Neural cell (in vitro differentiated cells): ENCODE results near the gene TLNRD1. TPM values are rescaled to one million over a fixed set of nuclear protein-coding genes. Genes with fewer than 3 reads are reported as not detected.

Experiments used
- H2AFZ ChIP-seq: fragments of 200-600, 300-800 bp; sonication (generic), shearing (Covaris generic); 2 replicates; pipeline ENCODE4 v1.6.0; 2014; ENCODE audit warnings: low read depth, mild to moderate bottlenecking, antibody characterized with exemption, low read length, moderate library complexity
- H3F3A ChIP-seq: fragments of 200-600 bp; shearing (Covaris generic); 2 replicates; pipeline ENCODE4 v1.6.1; 2016; ENCODE audit warnings: mild to moderate bottlenecking, moderate library complexity, mixed read lengths, antibody characterized with exemption, low read length; ENCODE audit not compliant: insufficient read depth, poor library complexity, severe bottlenecking
- H3K27ac ChIP-seq: fragments of 200-600, 300-800 bp; sonication (generic), shearing (Covaris generic); 2 replicates; pipeline ENCODE4 v1.5.1; 2014; ENCODE audit warnings: mild to moderate bottlenecking, low read length, moderate library complexity
- H3K27me3 ChIP-seq: fragments of 300-800, 200-600 bp; sonication (generic), shearing (Covaris generic); 2 replicates; pipeline ENCODE4 v1.6.0; 2014; ENCODE audit warnings: mild to moderate bottlenecking, low read depth, low read length, moderate library complexity; ENCODE audit not compliant: insufficient read depth
- H3K36me3 ChIP-seq: fragments of 300-800, 200-600 bp; sonication (generic), shearing (Covaris generic); 2 replicates; pipeline ENCODE4 v1.5.1; 2014; ENCODE audit warnings: mild to moderate bottlenecking, antibody characterized with exemption, low read length, moderate library complexity; ENCODE audit not compliant: insufficient read depth
- H3K4me2 ChIP-seq: fragments of 300-800, 200-600 bp; sonication (generic), shearing (Covaris generic); 2 replicates; pipeline ENCODE4 v1.6.0; 2014; ENCODE audit warnings: mild to moderate bottlenecking, low read length
- H3K4me3 ChIP-seq: fragments of 300-800, 200-600 bp; sonication (generic), shearing (Covaris generic); 2 replicates; pipeline ENCODE4 v1.5.1; 2014; ENCODE audit warnings: mild to moderate bottlenecking, low read length, moderate library complexity
- H3K79me2 ChIP-seq: fragments of 200-600 bp; shearing (Covaris generic); replicated peaks from 2 replicates; pipeline ENCODE4 v1.6.0; 2014; ENCODE audit warnings: mild to moderate bottlenecking, low read length, moderate library complexity; ENCODE audit not compliant: insufficient read depth
- H3K9ac ChIP-seq: fragments of 300-800, 200-600 bp; sonication (generic), shearing (Covaris generic); 2 replicates; pipeline ENCODE4 v1.6.1; 2016; ENCODE audit warnings: mild to moderate bottlenecking, low read length, mixed read lengths
- H3K9me2 ChIP-seq: fragments of 200-600 bp; shearing (Covaris generic); 2 replicates; pipeline ENCODE4 v1.6.1; 2016; ENCODE audit warnings: mild to moderate bottlenecking, low read length, mixed read lengths; ENCODE audit not compliant: insufficient read depth
- H3K9me3 ChIP-seq: fragments of 200-600, 300-800 bp; sonication (generic), shearing (Covaris generic); 2 replicates; pipeline ENCODE4 v1.6.1; 2016; ENCODE audit warnings: mild to moderate bottlenecking, mixed run types, low read length, moderate library complexity, mixed read lengths
- H4K20me1 ChIP-seq: fragments of 200-600 bp; shearing (Covaris generic); 2 replicates; pipeline ENCODE4 v1.6.1; 2016; ENCODE audit warnings: mild to moderate bottlenecking, mixed run types; ENCODE audit not compliant: insufficient read depth
- EP300 ChIP-seq: fragments of 450-650 bp; conservative IDR thresholded peaks from 2 replicates; pipeline ENCODE4 v1.6.1; 2014; ENCODE audit warnings: antibody characterized with exemption, mild to moderate bottlenecking, moderate library complexity; ENCODE audit not compliant: poor library complexity, severe bottlenecking
- EZH2 ChIP-seq: fragments of 200-600, 300-800 bp; shearing (Covaris generic), sonication (generic); IDR thresholded peaks from 2 replicates; pipeline ENCODE4 v1.6.1; 2014; ENCODE audit warnings: antibody characterized with exemption, low read length, borderline replicate concordance, mild to moderate bottlenecking; ENCODE audit not compliant: insufficient read depth, poor library complexity, severe bottlenecking
- MXI1 ChIP-seq: fragments of 450-650 bp; conservative IDR thresholded peaks from 2 replicates; pipeline ENCODE4 v1.6.1; 2014; ENCODE audit warnings: antibody characterized with exemption, mild to moderate bottlenecking; ENCODE audit not compliant: poor library complexity, severe bottlenecking
- POLR2AphosphoS5 ChIP-seq: IDR thresholded peaks from 2 replicates; pipeline ENCODE4 v1.6.1; 2012
- RAD21 ChIP-seq: fragments of 450-650 bp; conservative IDR thresholded peaks from 2 replicates; pipeline ENCODE4 v1.6.1; 2014; ENCODE audit warnings: antibody characterized with exemption, mild to moderate bottlenecking, moderate library complexity
- SMC3 ChIP-seq: fragments of 450-650 bp; conservative IDR thresholded peaks from 2 replicates; pipeline ENCODE4 v1.6.1; 2014; ENCODE audit warnings: antibody characterized with exemption, mild to moderate bottlenecking, moderate library complexity; ENCODE audit not compliant: poor library complexity
- TAF1 ChIP-seq: IDR thresholded peaks from 2 replicates; pipeline ENCODE4 v1.6.1; 2012; ENCODE audit warnings: low read depth
- polyA plus RNA-seq: library from polyadenylated mRNA; depleted of rRNA; stranded (reverse); fragments of >200 nt; gene quantifications from 2 replicates; pipeline ENCODE4 v1.2.3, GENCODE V29; 2014
- TF ChIP-seq, protein P1 (sequence below): fragments of 450-650 bp; IDR thresholded peaks from 2 replicates; pipeline ENCODE4 v1.5.1; 2014; ENCODE audit warnings: antibody characterized with exemption, mild to moderate bottlenecking, moderate library complexity; ENCODE audit not compliant: poor library complexity, severe bottlenecking
- TF ChIP-seq, protein P2 (sequence below): IDR thresholded peaks from 2 replicates; pipeline ENCODE4 v1.6.1; 2012; ENCODE audit warnings: borderline replicate concordance

TLNRD1 gene
- polyA plus RNA-seq, 1 donor from 2014 or later: 8.2 TPM

DNA sequence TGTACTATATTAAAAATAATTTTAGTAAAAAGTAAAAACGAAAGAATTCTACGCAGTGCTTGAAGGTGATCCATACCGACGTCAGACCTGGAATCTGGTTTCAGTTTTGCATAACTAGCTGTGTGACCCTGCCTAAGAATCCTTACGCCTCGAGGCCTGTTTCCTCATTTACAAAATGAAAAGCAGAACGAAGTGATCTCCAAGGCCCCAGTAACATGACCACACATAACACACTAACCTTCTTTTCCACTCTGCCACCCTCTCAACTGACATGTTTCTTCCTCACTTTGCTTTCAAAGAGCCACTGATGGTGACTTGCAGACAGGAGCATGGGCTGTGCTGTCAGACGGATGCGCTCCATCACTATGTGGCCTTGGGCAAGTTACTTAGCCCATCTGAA lies 15.9 kb upstream of the TLNRD1 start:
- Histone ChIP-seq H2AFZ (no peak overlapping the region), H3K4me2 (no peak overlapping the region), H3F3A (no peaks in the 10 kb centered on the region), H3K27me3 (no peaks in the 10 kb centered on the region), H3K79me2 (peaks cover 63% of the 10 kb centered on the region), H3K9me2 (no peaks in the 10 kb centered on the region), H3K4me3 (no peak overlapping the region), H3K9me3 (no peaks in the 10 kb centered on the region), H3K27ac (no peak overlapping the region), H3K36me3 (peaks cover 3% of the 10 kb centered on the region), H3K9ac (no peak overlapping the region), H4K20me1 (no peaks in the 10 kb centered on the region)
- TF ChIP-seq EP300 (no peak), POLR2AphosphoS5 (no peak), MXI1 (no peak), TAF1 (no peak), EZH2 (no peak)
- TF ChIP-seq, protein P1, sequence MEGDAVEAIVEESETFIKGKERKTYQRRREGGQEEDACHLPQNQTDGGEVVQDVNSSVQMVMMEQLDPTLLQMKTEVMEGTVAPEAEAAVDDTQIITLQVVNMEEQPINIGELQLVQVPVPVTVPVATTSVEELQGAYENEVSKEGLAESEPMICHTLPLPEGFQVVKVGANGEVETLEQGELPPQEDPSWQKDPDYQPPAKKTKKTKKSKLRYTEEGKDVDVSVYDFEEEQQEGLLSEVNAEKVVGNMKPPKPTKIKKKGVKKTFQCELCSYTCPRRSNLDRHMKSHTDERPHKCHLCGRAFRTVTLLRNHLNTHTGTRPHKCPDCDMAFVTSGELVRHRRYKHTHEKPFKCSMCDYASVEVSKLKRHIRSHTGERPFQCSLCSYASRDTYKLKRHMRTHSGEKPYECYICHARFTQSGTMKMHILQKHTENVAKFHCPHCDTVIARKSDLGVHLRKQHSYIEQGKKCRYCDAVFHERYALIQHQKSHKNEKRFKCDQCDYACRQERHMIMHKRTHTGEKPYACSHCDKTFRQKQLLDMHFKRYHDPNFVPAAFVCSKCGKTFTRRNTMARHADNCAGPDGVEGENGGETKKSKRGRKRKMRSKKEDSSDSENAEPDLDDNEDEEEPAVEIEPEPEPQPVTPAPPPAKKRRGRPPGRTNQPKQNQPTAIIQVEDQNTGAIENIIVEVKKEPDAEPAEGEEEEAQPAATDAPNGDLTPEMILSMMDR: no peak

DNA sequence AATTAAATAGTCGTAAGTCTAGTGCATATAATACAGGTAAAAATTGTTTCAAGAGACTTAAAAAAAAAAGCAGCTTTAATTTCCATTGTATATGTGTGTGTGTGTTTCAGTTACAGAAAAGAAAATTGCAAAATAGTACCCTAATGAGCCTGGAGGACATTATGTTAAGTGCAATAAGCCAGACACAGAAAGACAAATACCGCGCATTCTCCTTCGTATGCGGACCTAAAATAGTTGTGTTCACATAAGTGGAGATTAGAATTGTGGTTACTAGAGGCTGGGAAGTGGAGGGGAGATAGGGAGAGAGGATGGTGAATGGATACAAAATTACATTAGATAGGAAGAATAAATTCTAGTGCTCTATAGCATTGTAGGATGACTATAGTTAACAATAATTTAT lies 14.7 kb upstream of the TLNRD1 start:
- H3K9me3 ChIP-seq: no peaks in the 10 kb centered on the region

More for the DNA sequence above, 14.7 kb upstream of the TLNRD1 start:
- Histone ChIP-seq H3K9ac (no peak overlapping the region), H3F3A (no peaks in the 10 kb centered on the region), H4K20me1 (no peaks in the 10 kb centered on the region), H3K36me3 (no peaks in the 10 kb centered on the region), H3K27ac (no peak overlapping the region), H3K4me2 (no peak overlapping the region), H3K79me2 (peaks cover 63% of the 10 kb centered on the region), H2AFZ (no peak overlapping the region), H3K4me3 (no peak overlapping the region), H3K9me2 (no peaks in the 10 kb centered on the region), H3K27me3 (no peaks in the 10 kb centered on the region)
- TF ChIP-seq, protein P2, sequence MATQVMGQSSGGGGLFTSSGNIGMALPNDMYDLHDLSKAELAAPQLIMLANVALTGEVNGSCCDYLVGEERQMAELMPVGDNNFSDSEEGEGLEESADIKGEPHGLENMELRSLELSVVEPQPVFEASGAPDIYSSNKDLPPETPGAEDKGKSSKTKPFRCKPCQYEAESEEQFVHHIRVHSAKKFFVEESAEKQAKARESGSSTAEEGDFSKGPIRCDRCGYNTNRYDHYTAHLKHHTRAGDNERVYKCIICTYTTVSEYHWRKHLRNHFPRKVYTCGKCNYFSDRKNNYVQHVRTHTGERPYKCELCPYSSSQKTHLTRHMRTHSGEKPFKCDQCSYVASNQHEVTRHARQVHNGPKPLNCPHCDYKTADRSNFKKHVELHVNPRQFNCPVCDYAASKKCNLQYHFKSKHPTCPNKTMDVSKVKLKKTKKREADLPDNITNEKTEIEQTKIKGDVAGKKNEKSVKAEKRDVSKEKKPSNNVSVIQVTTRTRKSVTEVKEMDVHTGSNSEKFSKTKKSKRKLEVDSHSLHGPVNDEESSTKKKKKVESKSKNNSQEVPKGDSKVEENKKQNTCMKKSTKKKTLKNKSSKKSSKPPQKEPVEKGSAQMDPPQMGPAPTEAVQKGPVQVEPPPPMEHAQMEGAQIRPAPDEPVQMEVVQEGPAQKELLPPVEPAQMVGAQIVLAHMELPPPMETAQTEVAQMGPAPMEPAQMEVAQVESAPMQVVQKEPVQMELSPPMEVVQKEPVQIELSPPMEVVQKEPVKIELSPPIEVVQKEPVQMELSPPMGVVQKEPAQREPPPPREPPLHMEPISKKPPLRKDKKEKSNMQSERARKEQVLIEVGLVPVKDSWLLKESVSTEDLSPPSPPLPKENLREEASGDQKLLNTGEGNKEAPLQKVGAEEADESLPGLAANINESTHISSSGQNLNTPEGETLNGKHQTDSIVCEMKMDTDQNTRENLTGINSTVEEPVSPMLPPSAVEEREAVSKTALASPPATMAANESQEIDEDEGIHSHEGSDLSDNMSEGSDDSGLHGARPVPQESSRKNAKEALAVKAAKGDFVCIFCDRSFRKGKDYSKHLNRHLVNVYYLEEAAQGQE: no peak
- no peak for TF ChIP-seq EZH2
- TF ChIP-seq TAF1: no peak
- no peak for TF ChIP-seq MXI1
- no peak for TF ChIP-seq EP300
- TF ChIP-seq SMC3: no peak
- no peak for TF ChIP-seq RAD21
